Lower leg skin (tissue), 4 donors: Measurements from ENCODE around the gene KCNG4. TPM values are rescaled to one million over a fixed set of nuclear protein-coding genes. Genes with fewer than 3 reads are reported as not detected.

ENCODE experiments used
- DNase-seq, 2 donors: peaks; one replicate each; pipeline ENCODE4 v3.0.0-alpha.2; 2019; ENCODE audit warnings: low spot score in 2 of 2
- H3K4me3 ChIP-seq: fragments of 200-600 bp; sonication (generic); 2 replicates; pipeline ENCODE4 v1.5.1; 2017; ENCODE audit warnings: mild to moderate bottlenecking, low read depth; ENCODE audit not compliant: poor library complexity, severe bottlenecking
- POLR2A ChIP-seq, 2 donors: fragments of 450-650 bp; IDR thresholded peaks; one replicate each; pipeline ENCODE4 v1.6.1; 2016 to 2017; ENCODE audit warnings: antibody characterized with exemption in 2 of 2, mild to moderate bottlenecking in 1 of 2, moderate library complexity in 1 of 2
- WGBS, 2 donors: methylation state at CpG; one replicate each; pipeline ENCODE4 v1.1.5; 2018; 5-methylcytosine and 5-hydroxymethylcytosine counted together
- intact Hi-C: fragments of 100-400 bp; cut with DNase I; formaldehyde crosslinking; loops from one replicate; pipeline ENCODE4 v1.15.0; 2023; ENCODE audit warnings: low total_unique reads
- total RNA-seq, 4 donors: library from RNA; depleted of rRNA; stranded (reverse); fragments of >200 nt; gene quantifications; one replicate each; pipeline ENCODE4 v1.1.0, GENCODE V29; 2016
- TF ChIP-seq, protein P1 (sequence below), 3 donors: fragments of 450-650 bp; IDR thresholded peaks; one replicate each; pipeline ENCODE4 v1.5.1; 2016; ENCODE audit warnings: antibody characterized with exemption in 3 of 3, mild to moderate bottlenecking in 3 of 3, moderate library complexity in 2 of 3

KCNG4 gene
- total RNA-seq, 4 donors from 2014 or later, result not detected

DNA sequence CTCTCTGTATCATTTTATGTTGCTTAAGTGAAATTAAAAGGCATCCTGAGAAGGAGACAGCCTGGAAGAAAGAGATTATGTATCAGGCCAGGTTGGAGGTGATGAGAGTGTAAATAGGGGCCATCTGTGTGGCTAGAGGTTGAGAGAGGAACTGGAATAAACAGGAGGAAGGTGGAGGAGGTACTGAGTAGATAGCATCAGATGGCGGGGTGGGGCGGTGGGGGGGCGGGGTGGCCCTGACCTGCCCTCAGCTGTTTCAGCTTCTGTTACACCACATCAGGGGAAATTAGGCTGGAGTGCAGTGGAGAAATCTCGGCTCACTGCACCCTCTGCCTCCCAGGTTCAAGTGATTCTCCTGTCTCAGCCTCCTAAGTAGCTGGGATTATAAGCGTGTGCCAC lies 6.9 kb upstream of the KCNG4 start:
- H3K4me3 ChIP-seq, result no peak overlapping the region
- intact Hi-C loops, result no loop called here
- no peak for TF ChIP-seq POLR2A (IDR thresholded peaks at IDR 0.05)
- TF ChIP-seq, protein P1, sequence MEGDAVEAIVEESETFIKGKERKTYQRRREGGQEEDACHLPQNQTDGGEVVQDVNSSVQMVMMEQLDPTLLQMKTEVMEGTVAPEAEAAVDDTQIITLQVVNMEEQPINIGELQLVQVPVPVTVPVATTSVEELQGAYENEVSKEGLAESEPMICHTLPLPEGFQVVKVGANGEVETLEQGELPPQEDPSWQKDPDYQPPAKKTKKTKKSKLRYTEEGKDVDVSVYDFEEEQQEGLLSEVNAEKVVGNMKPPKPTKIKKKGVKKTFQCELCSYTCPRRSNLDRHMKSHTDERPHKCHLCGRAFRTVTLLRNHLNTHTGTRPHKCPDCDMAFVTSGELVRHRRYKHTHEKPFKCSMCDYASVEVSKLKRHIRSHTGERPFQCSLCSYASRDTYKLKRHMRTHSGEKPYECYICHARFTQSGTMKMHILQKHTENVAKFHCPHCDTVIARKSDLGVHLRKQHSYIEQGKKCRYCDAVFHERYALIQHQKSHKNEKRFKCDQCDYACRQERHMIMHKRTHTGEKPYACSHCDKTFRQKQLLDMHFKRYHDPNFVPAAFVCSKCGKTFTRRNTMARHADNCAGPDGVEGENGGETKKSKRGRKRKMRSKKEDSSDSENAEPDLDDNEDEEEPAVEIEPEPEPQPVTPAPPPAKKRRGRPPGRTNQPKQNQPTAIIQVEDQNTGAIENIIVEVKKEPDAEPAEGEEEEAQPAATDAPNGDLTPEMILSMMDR (IDR thresholded peaks at IDR 0.05), result no peak
- no peak for DNase-seq
- WGBS, 2 donors, result 59 to 80% methylated on average over 5 of the region's 5 CpGs

DNA sequence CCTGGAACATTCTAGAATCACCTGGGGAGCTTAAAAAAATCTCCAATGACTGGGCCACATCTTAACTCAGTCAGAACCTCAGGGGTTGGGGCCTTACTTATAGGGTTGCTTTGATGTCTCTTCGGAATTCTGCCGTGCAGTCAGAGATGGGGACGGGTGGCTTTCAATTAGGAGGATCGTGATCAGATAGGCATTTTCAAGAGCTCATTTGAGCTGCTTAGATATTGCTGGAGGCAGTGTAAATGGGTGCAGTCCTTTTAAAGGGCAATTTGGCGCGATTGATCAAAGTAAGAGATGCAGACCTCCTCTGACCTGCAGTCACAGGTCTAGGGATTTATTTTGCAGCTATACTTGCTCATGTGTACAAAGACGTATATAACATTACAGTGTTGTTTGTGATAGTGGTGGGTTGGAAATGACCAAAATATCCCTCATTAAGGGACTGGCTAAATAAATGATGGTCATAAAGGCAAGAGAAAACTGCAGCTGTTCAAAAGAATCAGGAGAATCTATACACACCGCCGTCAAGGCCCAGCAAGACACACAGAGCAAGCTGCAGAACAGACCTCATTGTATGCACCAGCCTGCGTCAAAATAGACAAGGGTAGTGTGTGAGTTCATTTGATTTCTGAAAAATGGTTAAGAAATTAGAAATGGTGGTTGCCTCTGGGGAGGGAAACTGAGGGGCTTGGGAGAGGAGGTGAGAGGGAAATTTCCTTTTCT lies 6.3 kb upstream of the KCNG4 start:
- intact Hi-C loops, result no loop called here
- no peak for DNase-seq
- WGBS, 2 donors, result 79 to 80% methylated on average over 10 of the region's 10 CpGs
- H3K4me3 ChIP-seq, result no peak overlapping the region
- no peak for TF ChIP-seq POLR2A (IDR thresholded peaks at IDR 0.05)
- TF ChIP-seq, protein P1 (IDR thresholded peaks at IDR 0.05), result no peak

DNA sequence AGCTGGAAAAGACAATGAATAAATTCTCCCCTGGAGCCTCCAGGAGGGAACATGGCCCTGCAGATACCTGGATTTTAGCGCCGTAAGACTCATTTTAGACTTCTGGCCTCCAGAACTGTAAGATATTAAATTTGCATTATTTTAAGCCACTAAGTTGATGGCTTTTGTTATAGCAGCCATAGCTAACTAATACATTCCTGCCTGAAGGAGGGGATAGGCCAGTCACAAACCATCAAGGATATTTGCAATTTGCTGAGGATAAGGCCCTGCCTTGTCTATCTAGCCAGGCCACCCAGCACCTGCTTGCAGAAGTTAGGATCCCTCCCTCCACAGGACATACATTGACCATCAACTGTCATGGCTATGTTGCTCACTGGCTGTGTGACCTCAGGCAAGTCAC lies 4.9 kb upstream of the KCNG4 start:
- DNase-seq, result no peak
- intact Hi-C loops, result no loop called here
- WGBS, 2 donors, result 95 to 98% methylated on average over 2 of the region's 2 CpGs
- TF ChIP-seq POLR2A (IDR thresholded peaks at IDR 0.05), result no peak
- TF ChIP-seq, protein P1 (IDR thresholded peaks at IDR 0.05), result no peak
- H3K4me3 ChIP-seq, result no peak overlapping the region

DNA sequence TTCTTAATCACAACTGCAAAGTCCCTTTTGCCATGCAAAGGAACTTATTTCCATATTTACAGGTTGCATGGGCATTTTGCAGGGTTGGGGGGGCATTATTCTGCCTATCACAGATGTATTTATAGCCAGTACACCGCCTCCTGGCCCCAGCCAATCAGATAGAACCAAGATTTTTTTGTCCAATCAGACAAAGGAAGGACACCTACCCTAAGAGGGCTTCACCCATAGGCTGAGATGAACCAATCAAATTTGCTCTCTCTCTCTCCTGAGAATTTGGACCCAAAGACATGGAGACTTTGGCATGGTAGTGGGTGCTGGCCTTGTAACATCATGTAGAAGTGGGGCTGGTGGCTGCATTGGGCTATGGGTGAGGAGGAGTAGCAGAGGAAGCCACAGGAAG lies 3.9 kb upstream of the KCNG4 start:
- DNase-seq, result no peak
- H3K4me3 ChIP-seq, result no peak overlapping the region
- TF ChIP-seq, protein P1 (IDR thresholded peaks at IDR 0.05), result no peak
- TF ChIP-seq POLR2A (IDR thresholded peaks at IDR 0.05), result no peak
- intact Hi-C loops, result no loop called here
- 72 to 90% methylated on average over 1 of the region's 1 CpG for WGBS, 2 donors

DNA sequence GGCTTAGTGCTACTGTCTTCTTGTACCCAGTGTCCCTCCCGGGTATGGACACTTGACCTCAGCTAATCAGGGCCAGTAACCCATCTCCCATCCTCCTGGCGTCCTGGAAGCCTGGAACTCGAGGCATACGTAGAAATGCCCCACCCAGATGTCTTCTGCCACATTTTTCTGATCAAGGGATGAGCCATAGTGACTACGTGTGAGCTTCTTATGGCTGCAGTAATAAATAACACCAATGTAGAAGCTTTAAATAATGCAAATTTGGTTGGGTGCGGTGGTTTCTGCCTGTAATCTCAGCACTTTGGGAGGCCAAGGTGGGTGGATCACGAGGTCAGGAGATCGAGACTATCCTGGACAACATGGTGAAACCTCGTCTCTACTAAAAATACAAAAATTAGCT lies 3.0 kb upstream of the KCNG4 start:
- no peak overlapping the region for H3K4me3 ChIP-seq
- TF ChIP-seq, protein P1 (IDR thresholded peaks at IDR 0.05), result no peak
- no peak for TF ChIP-seq POLR2A (IDR thresholded peaks at IDR 0.05)
- WGBS, 2 donors, result 74 to 87% methylated on average over 9 of the region's 9 CpGs
- intact Hi-C loops, result no loop called here
- DNase-seq, result no peak

DNA sequence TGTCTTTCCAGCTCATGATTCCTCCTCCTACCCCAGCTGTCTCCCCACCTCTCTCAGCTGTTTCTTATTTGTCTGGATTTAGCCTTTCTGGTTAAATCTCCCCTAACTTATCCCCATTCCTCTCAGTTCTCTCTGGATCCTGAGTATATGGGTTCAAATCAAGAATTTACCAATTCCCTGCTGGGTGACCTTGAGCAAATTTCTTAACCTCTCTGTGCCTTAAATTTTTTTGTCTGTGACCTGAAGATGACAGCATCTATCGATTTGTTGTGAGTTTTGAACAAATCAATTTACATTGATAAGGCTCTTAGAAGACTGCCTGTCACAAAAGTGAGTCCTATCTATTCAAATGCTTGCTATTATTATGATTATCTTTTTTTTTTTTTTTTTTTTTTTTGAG lies 2.0 kb upstream of the KCNG4 start:
- DNase-seq, result no peak
- H3K4me3 ChIP-seq, result no peak overlapping the region
- no peak for TF ChIP-seq POLR2A (IDR thresholded peaks at IDR 0.05)
- TF ChIP-seq, protein P1 (IDR thresholded peaks at IDR 0.05), result no peak
- intact Hi-C loops, result no loop called here
- WGBS, 2 donors, result 74 to 90% methylated on average over 1 of the region's 1 CpG
